Tibial nerve (tissue), 4 donors: ENCODE results near the gene HEATR1. TPM values are rescaled to one million over a fixed set of nuclear protein-coding genes. Genes with fewer than 3 reads are reported as not detected.
A peak's percentile ranks its signal among the peaks of the same experiment; 100 is the strongest.

Experiments
- DNase-seq, 2 donors: peaks; one replicate each; pipeline ENCODE4 v3.0.0-alpha.2; 2019; ENCODE audit warnings: low spot score in 2 of 2
- H3K27ac ChIP-seq, 4 donors: fragments of 200-600 bp; sonication (generic) in 3 of 4; one replicate each; pipeline ENCODE4 v1.5.1; 2017 to 2019; ENCODE audit warnings: mild to moderate bottlenecking in 1 of 4
- H3K27me3 ChIP-seq, 2 donors: fragments of 200-600 bp; sonication (generic) in 1 of 2; one replicate each; pipeline versions ENCODE4 v1.5.1 to v1.6.0; 2017 to 2019
- H3K36me3 ChIP-seq, 3 donors: fragments of 200-600 bp; sonication (generic); one replicate each; pipeline ENCODE4 v1.5.1; 2018 to 2019
- H3K4me1 ChIP-seq, 4 donors: fragments of 200-600 bp; sonication (generic) in 3 of 4; one replicate each; pipeline ENCODE4 v1.5.1; 2017 to 2019
- H3K4me3 ChIP-seq, 4 donors: fragments of 200-600 bp; sonication (generic) in 3 of 4; one replicate each; pipeline ENCODE4 v1.5.1; 2017 to 2019; ENCODE audit warnings: mild to moderate bottlenecking in 1 of 4, moderate library complexity in 1 of 4
- H3K9me3 ChIP-seq, 4 donors: fragments of 200-600 bp; sonication (generic) in 3 of 4; one replicate each; pipeline ENCODE4 v1.5.1; 2017 to 2019
- EP300 ChIP-seq, 2 donors: sonication (generic); formaldehyde crosslinking; IDR thresholded peaks; one replicate each; pipeline ENCODE4 v1.6.1; 2017; ENCODE audit warnings: antibody characterized with exemption in 2 of 2, mild to moderate bottlenecking in 1 of 2
- POLR2A ChIP-seq, 2 donors: fragments of 450-650 bp; IDR thresholded peaks; one replicate each; pipeline ENCODE4 v1.6.1; 2017; ENCODE audit warnings: antibody characterized with exemption in 2 of 2, mild to moderate bottlenecking in 2 of 2, moderate library complexity in 2 of 2
- WGBS, 2 donors: methylation state at CpG; one replicate each; pipeline ENCODE4 v1.1.5; 2018; 5-methylcytosine and 5-hydroxymethylcytosine counted together
- total RNA-seq, 4 donors: library from RNA; depleted of rRNA; stranded (reverse); fragments of >200 nt; gene quantifications; one replicate each; pipeline ENCODE4 v1.1.0, GENCODE V29; 2016
- TF ChIP-seq, protein P1 (sequence below), 5 experiments: fragments of 200-600 bp in 3 of 5; fragments of 450-650 bp in 2 of 5; sonication (generic) in 3 of 5; IDR thresholded peaks; one replicate each; pipeline ENCODE4 v1.5.1; 2016 to 2019; ENCODE audit warnings: antibody characterized with exemption in 5 of 5, mild to moderate bottlenecking in 3 of 5, moderate library complexity in 2 of 5

HEATR1 gene, protein sequence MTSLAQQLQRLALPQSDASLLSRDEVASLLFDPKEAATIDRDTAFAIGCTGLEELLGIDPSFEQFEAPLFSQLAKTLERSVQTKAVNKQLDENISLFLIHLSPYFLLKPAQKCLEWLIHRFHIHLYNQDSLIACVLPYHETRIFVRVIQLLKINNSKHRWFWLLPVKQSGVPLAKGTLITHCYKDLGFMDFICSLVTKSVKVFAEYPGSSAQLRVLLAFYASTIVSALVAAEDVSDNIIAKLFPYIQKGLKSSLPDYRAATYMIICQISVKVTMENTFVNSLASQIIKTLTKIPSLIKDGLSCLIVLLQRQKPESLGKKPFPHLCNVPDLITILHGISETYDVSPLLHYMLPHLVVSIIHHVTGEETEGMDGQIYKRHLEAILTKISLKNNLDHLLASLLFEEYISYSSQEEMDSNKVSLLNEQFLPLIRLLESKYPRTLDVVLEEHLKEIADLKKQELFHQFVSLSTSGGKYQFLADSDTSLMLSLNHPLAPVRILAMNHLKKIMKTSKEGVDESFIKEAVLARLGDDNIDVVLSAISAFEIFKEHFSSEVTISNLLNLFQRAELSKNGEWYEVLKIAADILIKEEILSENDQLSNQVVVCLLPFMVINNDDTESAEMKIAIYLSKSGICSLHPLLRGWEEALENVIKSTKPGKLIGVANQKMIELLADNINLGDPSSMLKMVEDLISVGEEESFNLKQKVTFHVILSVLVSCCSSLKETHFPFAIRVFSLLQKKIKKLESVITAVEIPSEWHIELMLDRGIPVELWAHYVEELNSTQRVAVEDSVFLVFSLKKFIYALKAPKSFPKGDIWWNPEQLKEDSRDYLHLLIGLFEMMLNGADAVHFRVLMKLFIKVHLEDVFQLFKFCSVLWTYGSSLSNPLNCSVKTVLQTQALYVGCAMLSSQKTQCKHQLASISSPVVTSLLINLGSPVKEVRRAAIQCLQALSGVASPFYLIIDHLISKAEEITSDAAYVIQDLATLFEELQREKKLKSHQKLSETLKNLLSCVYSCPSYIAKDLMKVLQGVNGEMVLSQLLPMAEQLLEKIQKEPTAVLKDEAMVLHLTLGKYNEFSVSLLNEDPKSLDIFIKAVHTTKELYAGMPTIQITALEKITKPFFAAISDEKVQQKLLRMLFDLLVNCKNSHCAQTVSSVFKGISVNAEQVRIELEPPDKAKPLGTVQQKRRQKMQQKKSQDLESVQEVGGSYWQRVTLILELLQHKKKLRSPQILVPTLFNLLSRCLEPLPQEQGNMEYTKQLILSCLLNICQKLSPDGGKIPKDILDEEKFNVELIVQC (N-terminal part only)
- 10 to 100 TPM; 17.0 to 32.4 (median 19.4) TPM for total RNA-seq

DNA sequence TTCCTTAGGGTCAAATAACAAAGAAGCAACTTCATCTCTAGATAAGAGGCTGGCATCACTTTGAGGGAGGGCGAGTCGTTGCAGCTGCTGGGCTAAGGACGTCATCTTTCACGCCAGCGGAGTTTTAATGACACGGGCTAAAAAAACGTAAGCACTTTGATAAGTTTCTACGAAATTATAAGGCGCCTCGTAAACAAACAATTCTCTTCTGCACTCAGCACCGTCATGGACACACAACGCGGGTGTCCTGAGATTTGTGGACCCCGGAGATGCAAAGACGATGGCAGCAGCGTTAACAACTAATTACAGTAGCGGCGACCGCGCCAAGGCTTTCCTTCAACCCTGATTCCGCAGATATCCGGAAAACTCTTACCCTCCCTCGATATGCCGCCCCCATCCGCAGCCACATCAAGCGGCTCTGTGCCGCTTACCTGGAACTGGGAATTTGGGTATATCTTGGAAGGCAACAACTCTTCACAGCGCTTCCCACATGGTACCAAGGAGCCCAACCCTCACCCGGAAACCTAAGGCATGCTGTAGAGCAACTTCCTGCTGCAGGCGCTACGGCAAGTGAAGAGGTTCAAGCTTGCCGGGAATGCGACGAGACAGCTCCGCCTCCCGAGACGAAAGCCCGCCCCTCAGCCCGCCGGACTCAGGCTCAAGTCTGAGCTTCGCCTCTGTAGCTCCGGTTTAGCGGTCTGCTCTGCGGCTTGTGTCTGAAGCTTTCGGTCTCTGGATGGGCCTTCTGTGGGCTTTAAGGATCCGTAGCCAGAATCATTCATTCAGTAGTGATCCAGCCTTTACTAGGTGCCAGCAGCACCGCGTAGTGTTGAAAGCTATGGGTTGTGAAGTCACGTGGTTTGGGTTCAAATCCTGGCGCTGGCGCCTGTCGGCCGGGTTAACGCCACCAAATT is at the start of gene HEATR1:
HEATR1 (minus strand) TSS at position 526 of the 914 bp plus-strand sequence; CDS start at position 105, 421 bp downstream.
- Histone ChIP-seq H3K27me3 (no peaks in the 10 kb centered on the region), H3K27ac (peak within 1 kb of the TSS; percentile 44 to 92 (median 82)), H3K9me3 (no peaks in the 10 kb centered on the region), H3K4me3 (peak within 1 kb of the TSS; percentile 67 to 95 (median 76)), H3K36me3 (peaks cover 0 to 29% (median 0%) of the 10 kb centered on the region in 3 donors), H3K4me1 (peaks cover 0 to 30% (median 12%) of the 10 kb centered on the region in 4 donors)
- 1% methylated on average over 35 to 42 of the region's 54 CpGs for WGBS, 2 donors
- peak; percentile 76 to 91 for DNase-seq
- TF ChIP-seq POLR2A (IDR thresholded peaks at IDR 0.05) (peak in 1 of 2 donors; percentile 32), EP300 (IDR thresholded peaks at IDR 0.05) (peak; percentile 86 to 95)
- TF ChIP-seq, protein P1, sequence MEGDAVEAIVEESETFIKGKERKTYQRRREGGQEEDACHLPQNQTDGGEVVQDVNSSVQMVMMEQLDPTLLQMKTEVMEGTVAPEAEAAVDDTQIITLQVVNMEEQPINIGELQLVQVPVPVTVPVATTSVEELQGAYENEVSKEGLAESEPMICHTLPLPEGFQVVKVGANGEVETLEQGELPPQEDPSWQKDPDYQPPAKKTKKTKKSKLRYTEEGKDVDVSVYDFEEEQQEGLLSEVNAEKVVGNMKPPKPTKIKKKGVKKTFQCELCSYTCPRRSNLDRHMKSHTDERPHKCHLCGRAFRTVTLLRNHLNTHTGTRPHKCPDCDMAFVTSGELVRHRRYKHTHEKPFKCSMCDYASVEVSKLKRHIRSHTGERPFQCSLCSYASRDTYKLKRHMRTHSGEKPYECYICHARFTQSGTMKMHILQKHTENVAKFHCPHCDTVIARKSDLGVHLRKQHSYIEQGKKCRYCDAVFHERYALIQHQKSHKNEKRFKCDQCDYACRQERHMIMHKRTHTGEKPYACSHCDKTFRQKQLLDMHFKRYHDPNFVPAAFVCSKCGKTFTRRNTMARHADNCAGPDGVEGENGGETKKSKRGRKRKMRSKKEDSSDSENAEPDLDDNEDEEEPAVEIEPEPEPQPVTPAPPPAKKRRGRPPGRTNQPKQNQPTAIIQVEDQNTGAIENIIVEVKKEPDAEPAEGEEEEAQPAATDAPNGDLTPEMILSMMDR (IDR thresholded peaks at IDR 0.05) = no peak

DNA sequence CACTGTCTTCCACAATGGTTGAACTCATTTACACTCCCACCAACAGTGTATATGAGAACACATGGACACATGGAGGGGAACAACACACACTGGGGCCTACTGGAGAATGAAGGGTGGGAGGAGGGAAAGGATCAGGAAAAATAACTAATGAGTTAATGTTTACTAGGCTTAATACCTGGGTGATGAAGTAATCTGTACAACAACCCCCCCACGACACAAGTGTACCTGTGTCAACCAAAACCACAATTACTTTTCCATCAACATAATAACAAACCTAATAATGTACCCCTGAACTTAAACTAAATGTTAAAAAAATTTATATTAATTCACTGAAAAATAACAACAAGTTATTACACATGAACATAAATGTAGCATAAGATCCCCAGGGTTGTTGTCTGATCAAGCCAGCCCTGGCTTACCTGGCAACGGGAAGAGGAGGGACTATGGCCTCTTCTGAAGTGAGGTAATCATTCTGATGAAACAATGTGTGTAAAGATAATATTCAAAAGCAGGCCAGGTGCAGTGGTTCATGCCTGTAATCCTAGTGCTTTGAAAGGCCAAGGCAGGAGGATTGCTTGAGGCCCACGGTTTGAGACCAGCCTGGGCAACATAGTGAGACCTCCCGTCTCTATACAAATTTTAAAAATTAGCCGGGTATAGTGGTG is 40.8 kb upstream of the HEATR1 start:
- TF ChIP-seq, protein P1 (IDR thresholded peaks at IDR 0.05) = no peak
- TF ChIP-seq POLR2A (IDR thresholded peaks at IDR 0.05) (no peak), EP300 (IDR thresholded peaks at IDR 0.05) (no peak)

DNA sequence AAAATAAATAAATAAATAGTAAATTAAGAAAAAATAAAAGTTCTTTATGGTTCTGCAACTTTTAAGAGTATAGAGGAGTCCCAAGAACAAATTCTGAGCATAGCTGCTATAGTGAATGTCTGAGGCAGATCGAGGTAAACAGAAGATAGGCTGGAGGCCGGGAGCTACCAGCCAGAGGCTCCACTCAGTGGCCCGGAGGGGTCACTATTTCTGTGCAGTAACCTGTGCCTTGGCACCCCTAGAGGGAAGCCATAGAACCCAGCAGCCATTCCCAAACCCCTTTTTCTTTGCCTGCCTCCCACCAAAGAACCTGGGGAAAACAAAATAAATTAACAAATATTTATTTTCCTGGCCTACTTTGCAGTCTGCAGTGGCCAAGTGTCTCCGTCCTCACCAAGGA is 38.4 kb upstream of the HEATR1 start:
- no peak for DNase-seq
- TF ChIP-seq POLR2A (IDR thresholded peaks at IDR 0.05) = no peak
- TF ChIP-seq, protein P1 (IDR thresholded peaks at IDR 0.05) = no peak
- no peak for TF ChIP-seq EP300 (IDR thresholded peaks at IDR 0.05)
- Histone ChIP-seq H3K27ac (no peak overlapping the region), H3K36me3 (no peaks in the 10 kb centered on the region), H3K27me3 (no peaks in the 10 kb centered on the region), H3K4me3 (no peak overlapping the region), H3K9me3 (no peaks in the 10 kb centered on the region), H3K4me1 (no peaks in the 10 kb centered on the region)
- 80 to 89% methylated on average over 4 of the region's 4 CpGs for WGBS, 2 donors

More for the DNA sequence above, 40.8 kb upstream of the HEATR1 start:
- H3K4me1 ChIP-seq = no peaks in the 10 kb centered on the region
- DNase-seq = no peak
- 87 to 93% methylated on average over 5 of the region's 5 CpGs for WGBS, 2 donors
- no peaks in the 10 kb centered on the region for H3K36me3 ChIP-seq
- no peak overlapping the region for H3K27ac ChIP-seq
- no peak overlapping the region for H3K4me3 ChIP-seq
- H3K27me3 ChIP-seq = no peaks in the 10 kb centered on the region
- no peaks in the 10 kb centered on the region for H3K9me3 ChIP-seq

DNA sequence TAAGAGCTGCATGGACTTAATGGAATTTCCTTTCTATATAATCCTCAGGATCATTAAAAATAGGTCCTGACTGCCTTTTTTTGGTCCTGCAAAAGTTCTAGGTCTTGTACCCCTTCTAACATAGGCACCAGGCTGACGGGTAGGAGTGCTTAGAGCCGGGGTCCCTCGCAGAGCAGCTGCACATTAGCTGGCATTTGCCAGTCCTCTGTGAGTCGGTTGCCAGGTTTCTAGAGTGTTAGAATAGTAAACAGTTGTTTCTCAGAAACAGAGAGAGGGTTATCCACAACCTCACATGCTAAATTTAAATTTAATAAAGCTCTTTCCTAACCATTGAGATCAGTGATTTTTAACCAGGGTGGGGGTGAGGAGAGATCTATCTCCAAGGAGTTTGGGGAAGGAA is 35.4 kb upstream of the HEATR1 start:
- no peak for DNase-seq
- H3K27ac ChIP-seq = no peak overlapping the region
- H3K9me3 ChIP-seq = no peaks in the 10 kb centered on the region
- no peaks in the 10 kb centered on the region for H3K4me1 ChIP-seq
- no peaks in the 10 kb centered on the region for H3K36me3 ChIP-seq
- no peaks in the 10 kb centered on the region for H3K27me3 ChIP-seq
- TF ChIP-seq EP300 (IDR thresholded peaks at IDR 0.05) = no peak
- no peak for TF ChIP-seq POLR2A (IDR thresholded peaks at IDR 0.05)
- TF ChIP-seq, protein P1 (IDR thresholded peaks at IDR 0.05) = no peak
- 63 to 73% methylated on average over 4 of the region's 4 CpGs for WGBS, 2 donors
- H3K4me3 ChIP-seq = no peak overlapping the region
